BJ (cell line): ENCODE measurements around the gene LRCH3. TPM values are rescaled to one million over a fixed set of nuclear protein-coding genes. Genes with fewer than 3 reads are reported as not detected.

Source experiments
- CTCF ChIA-PET: fragments of 350-600 bp; formaldehyde crosslinking; extraction: SDS; loops from one replicate; lab custom pipeline; 2021; ENCODE audit warnings: antibody characterized with exemption, inconsistent platforms; lab: Yijun Ruan, JAX
- POLR2A ChIA-PET: fragments of 300-600 bp; sonication (Branson Sonifier 250); formaldehyde crosslinking; extraction: SDS; loops from one replicate; lab custom pipeline; 2021; ENCODE audit warnings: antibody characterized with exemption; lab: Charles Lee
- DNase-seq: peaks from one replicate; pipeline ENCODE4 v3.0.0-alpha.2; 2011; ENCODE audit warnings: low read depth
- H3K27me3 ChIP-seq: 2 replicates; pipeline ENCODE4 v1.6.0; 2011; ENCODE audit warnings: low read length; ENCODE audit not compliant: control insufficient read depth, insufficient read depth
- H3K36me3 ChIP-seq: 2 replicates; pipeline ENCODE4 v1.5.1; 2011; ENCODE audit warnings: low read length; ENCODE audit not compliant: control insufficient read depth, insufficient read depth
- H3K4me3 ChIP-seq: 2 replicates; pipeline ENCODE4 v1.5.1; 2011; ENCODE audit warnings: low read depth, mild to moderate bottlenecking, control low read depth, low read length
- CTCF ChIP-seq: IDR thresholded peaks from 2 replicates; pipeline ENCODE4 v1.5.1; 2011; ENCODE audit warnings: low read depth, mild to moderate bottlenecking, control low read depth, inconsistent platforms, low read length, moderate library complexity; ENCODE audit not compliant: insufficient read depth
- polyA plus RNA-seq: library from polyadenylated mRNA; depleted of rRNA; stranded (reverse); fragments of >200 nt; gene quantifications from 2 replicates; pipeline ENCODE4 v1.2.3, GENCODE V29; 2011

The LRCH3 gene
- polyA plus RNA-seq, 1 experiment = 155 TPM

GRCh38 chr3:197749315-197749600 is 41.8 kb upstream of the LRCH3 start:
- DNase-seq = no peak
- ChIA-PET POLR2A (interaction anchor here (0.6 kb wide), 1 partner anchor 195 kb away, joined by 5 read pairs; no protein-coding TSS in a partner anchor), CTCF (interaction anchor here (0.8 to 1.3 kb wide), 4 partner anchors 33 to 150 kb away, joined by 3 read pairs; partner anchors contain the start of gene LRCH3)
- TF ChIP-seq CTCF = no peak
- H3K4me3 ChIP-seq = peak overlapping the region; percentile 85
- H3K36me3 ChIP-seq = no peaks in the 10 kb centered on the region
- H3K27me3 ChIP-seq = no peaks in the 10 kb centered on the region

GRCh38 chr3:197749601-197750395 is 41.3 kb upstream of the LRCH3 start, which contains the start of gene FYTTD1:
FYTTD1 (plus strand) TSS chr3:197749883; CDS start chr3:197749972, 89 bp downstream.
- ChIA-PET CTCF (interaction anchor here (0.9 kb wide), 1 partner anchor 34 kb away, joined by 3 read pairs; no protein-coding TSS in a partner anchor), POLR2A (interaction anchor here (0.6 kb wide), 2 partner anchors 153 to 196 kb away, joined by 5 to 20 read pairs; no protein-coding TSS in a partner anchor)
- H3K27me3 ChIP-seq = no peaks in the 10 kb centered on the region
- TF ChIP-seq CTCF = peak; percentile 48
- no peaks in the 10 kb centered on the region for H3K36me3 ChIP-seq
- DNase-seq = no peak
- H3K4me3 ChIP-seq = peak within 1 kb of the TSS; percentile 85

DNA sequence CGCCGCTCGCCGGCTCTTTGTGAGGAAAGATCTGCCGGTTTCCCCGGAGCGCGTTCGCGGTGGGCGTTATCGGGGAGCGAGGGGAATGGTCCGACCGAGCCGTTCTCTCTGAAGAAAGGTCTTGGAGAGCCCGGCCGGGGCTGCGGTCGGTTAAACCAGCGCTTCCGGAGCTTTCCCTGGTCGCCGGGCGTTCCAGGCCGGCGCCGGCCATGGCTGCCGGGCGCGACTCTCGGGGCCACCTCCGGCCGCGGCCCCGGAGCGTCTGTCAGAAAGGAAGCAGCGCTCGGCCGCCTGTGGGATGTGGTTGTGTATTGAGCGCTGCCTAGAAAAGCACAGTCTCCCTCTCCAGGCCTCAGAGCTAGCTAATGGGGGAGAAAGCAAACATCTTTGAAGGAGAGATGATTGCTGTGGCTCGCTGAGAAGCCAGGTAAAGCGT is 40.6 kb upstream of the LRCH3 start:
- Histone ChIP-seq H3K27me3 (no peaks in the 10 kb centered on the region), H3K36me3 (no peaks in the 10 kb centered on the region), H3K4me3 (peak overlapping the region; percentile 85)
- TF ChIP-seq CTCF = no peak; the same call in 1 of the 2 replicates
- no peak for DNase-seq
- POLR2A ChIA-PET = interaction anchor here (0.6 kb wide), 1 partner anchor 152 kb away, joined by 20 read pairs; no protein-coding TSS in a partner anchor
- CTCF ChIA-PET = interaction anchor here (1.3 kb wide), 1 partner anchor 14 kb away, joined by 4 read pairs; the partner anchor contains the start of gene RUBCN

- ChIA-PET CTCF (interaction anchor here (1.3 kb wide), 1 partner anchor 15 kb away, joined by 4 read pairs; the partner anchor contains the start of gene RUBCN), POLR2A (interaction anchor here (0.6 kb wide), 1 partner anchor 192 kb away, joined by 3 read pairs; no protein-coding TSS in a partner anchor)
- no peak for TF ChIP-seq CTCF
- no peaks in the 10 kb centered on the region for H3K27me3 ChIP-seq
- H3K36me3 ChIP-seq = no peaks in the 10 kb centered on the region
- DNase-seq = no peak
- H3K4me3 ChIP-seq = peak overlapping the region; percentile 85
These were observed 40.0 kb upstream of the LRCH3 start for GRCh38 chr3:197750858-197751737.
